Measurements from ENCODE around the gene ASIC1.

ASIC1 gene

GRCh38 chr12:50049254-50050118, 7.9 kb upstream of the ASIC1 start:
- H3F3A ChIP-seq (ENCODE audit: insufficient read depth): no peaks in the 10 kb centered on the region
- H3K9me3 ChIP-seq (ENCODE audit: insufficient read depth, low read length): no peaks in the 10 kb centered on the region
- H3K27me3 ChIP-seq (ENCODE audit: low read length): no peaks in the 10 kb centered on the region
- H3K79me2 ChIP-seq (ENCODE audit: insufficient read depth, low read length): no peaks in the 10 kb centered on the region
- H3K4me2 ChIP-seq (ENCODE audit: low read depth, low read length, poor library complexity, severe bottlenecking): no peak overlapping the region
- H3K36me3 ChIP-seq (ENCODE audit: low read length): no peaks in the 10 kb centered on the region
- no peaks in the 10 kb centered on the region for H3K9me2 ChIP-seq (replicated peaks; ENCODE audit: insufficient read depth, low read length)
- TF ChIP-seq EZH2phosphoT487 (conservative IDR thresholded peaks at IDR 0.05; ENCODE audit: low read length): no peak
- TF ChIP-seq, protein P1, sequence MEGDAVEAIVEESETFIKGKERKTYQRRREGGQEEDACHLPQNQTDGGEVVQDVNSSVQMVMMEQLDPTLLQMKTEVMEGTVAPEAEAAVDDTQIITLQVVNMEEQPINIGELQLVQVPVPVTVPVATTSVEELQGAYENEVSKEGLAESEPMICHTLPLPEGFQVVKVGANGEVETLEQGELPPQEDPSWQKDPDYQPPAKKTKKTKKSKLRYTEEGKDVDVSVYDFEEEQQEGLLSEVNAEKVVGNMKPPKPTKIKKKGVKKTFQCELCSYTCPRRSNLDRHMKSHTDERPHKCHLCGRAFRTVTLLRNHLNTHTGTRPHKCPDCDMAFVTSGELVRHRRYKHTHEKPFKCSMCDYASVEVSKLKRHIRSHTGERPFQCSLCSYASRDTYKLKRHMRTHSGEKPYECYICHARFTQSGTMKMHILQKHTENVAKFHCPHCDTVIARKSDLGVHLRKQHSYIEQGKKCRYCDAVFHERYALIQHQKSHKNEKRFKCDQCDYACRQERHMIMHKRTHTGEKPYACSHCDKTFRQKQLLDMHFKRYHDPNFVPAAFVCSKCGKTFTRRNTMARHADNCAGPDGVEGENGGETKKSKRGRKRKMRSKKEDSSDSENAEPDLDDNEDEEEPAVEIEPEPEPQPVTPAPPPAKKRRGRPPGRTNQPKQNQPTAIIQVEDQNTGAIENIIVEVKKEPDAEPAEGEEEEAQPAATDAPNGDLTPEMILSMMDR (IDR thresholded peaks at IDR 0.05; ENCODE audit: insufficient read depth, low read length, poor library complexity, severe bottlenecking): no peak
- H3K9ac ChIP-seq (ENCODE audit: low read length): no peak overlapping the region
- no peaks in the 10 kb centered on the region for H4K20me1 ChIP-seq (ENCODE audit: low read depth, low read length)
- H3K27ac ChIP-seq (ENCODE audit: low read depth, low read length): no peak overlapping the region
- no peak overlapping the region for H2AFZ ChIP-seq (ENCODE audit: low read depth, low read length, severe bottlenecking)
- H3K4me3 ChIP-seq (ENCODE audit: insufficient read depth, low read length, poor library complexity, severe bottlenecking): no peak overlapping the region

DNA sequence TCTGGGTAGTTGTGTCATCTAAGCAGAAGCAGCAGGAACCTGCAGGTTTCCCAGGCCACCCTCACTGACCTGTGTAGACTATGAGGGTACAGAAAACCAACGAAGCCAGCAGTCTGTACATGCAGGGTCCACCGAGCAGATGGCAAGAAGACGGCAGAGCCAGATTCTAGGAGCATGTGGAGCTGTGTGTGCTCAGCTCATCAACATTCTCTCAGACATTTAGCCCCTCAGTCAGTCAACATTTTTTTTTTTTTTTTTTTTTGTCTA, 7.3 kb upstream of the ASIC1 start:
- Histone ChIP-seq H3K79me2 (ENCODE audit: insufficient read depth, low read length) (no peaks in the 10 kb centered on the region), H4K20me1 (ENCODE audit: low read depth, low read length) (no peaks in the 10 kb centered on the region), H3K27ac (ENCODE audit: low read depth, low read length) (no peak overlapping the region), H3K9me3 (ENCODE audit: insufficient read depth, low read length) (no peaks in the 10 kb centered on the region), H3K9ac (ENCODE audit: low read length) (no peak overlapping the region), H3K9me2 (replicated peaks; ENCODE audit: insufficient read depth, low read length) (no peaks in the 10 kb centered on the region), H3K27me3 (ENCODE audit: low read length) (no peaks in the 10 kb centered on the region), H3K4me2 (ENCODE audit: low read depth, low read length, poor library complexity, severe bottlenecking) (no peak overlapping the region), H2AFZ (ENCODE audit: low read depth, low read length, severe bottlenecking) (no peak overlapping the region), H3K4me3 (ENCODE audit: insufficient read depth, low read length, poor library complexity, severe bottlenecking) (no peak overlapping the region), H3F3A (ENCODE audit: insufficient read depth) (no peaks in the 10 kb centered on the region), H3K36me3 (ENCODE audit: low read length) (no peaks in the 10 kb centered on the region)
- no peak for TF ChIP-seq EZH2phosphoT487 (conservative IDR thresholded peaks at IDR 0.05; ENCODE audit: low read length)
- TF ChIP-seq, protein P1 (IDR thresholded peaks at IDR 0.05; ENCODE audit: insufficient read depth, low read length, poor library complexity, severe bottlenecking): no peak

DNA sequence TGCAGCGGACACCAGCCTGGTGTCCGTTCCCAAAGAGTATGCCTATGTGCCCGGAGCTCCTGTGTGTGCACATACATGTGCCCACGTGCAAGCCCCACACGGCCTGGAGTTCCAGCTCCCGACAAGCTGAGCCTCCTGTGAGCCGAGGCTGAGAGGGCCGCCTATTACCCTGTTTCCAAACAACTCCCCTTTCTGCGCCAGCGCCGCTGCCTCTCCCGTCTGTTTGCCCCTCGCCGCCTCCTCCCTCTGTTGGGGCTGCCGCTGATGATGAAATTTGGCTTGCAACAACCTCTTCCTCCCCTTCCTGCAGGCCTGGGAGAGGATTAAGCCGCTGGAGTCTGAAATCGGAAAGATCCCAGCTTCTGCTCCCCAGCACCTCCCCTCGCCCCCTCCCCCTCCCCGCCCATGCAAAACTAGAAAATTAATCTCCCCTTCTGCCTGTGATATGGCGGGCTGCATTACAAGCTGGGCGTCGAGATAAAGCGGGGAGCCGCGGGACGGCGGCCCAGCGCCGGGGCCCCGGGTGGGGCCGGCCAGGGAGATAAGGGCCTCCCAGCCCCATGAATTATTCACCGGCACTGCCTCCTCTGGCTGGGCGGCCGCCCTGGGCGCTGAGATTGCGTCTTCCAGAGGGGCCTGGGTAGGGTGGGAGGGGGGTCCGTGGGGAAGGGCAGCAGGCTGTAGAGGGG, 6.8 kb upstream of the ASIC1 start:
- Histone ChIP-seq H3K79me2 (ENCODE audit: insufficient read depth, low read length) (no peaks in the 10 kb centered on the region), H3K27me3 (ENCODE audit: low read length) (no peaks in the 10 kb centered on the region), H3K4me2 (ENCODE audit: low read depth, low read length, poor library complexity, severe bottlenecking) (no peak overlapping the region), H3K27ac (ENCODE audit: low read depth, low read length) (no peak overlapping the region), H3K4me3 (ENCODE audit: insufficient read depth, low read length, poor library complexity, severe bottlenecking) (no peak overlapping the region), H3K9me3 (ENCODE audit: insufficient read depth, low read length) (no peaks in the 10 kb centered on the region), H3K9me2 (replicated peaks; ENCODE audit: insufficient read depth, low read length) (no peaks in the 10 kb centered on the region), H3F3A (ENCODE audit: insufficient read depth) (no peaks in the 10 kb centered on the region), H4K20me1 (ENCODE audit: low read depth, low read length) (no peaks in the 10 kb centered on the region), H2AFZ (ENCODE audit: low read depth, low read length, severe bottlenecking) (no peak overlapping the region), H3K9ac (ENCODE audit: low read length) (no peak overlapping the region), H3K36me3 (ENCODE audit: low read length) (no peaks in the 10 kb centered on the region)
- TF ChIP-seq, protein P1 (IDR thresholded peaks at IDR 0.05; ENCODE audit: insufficient read depth, low read length, poor library complexity, severe bottlenecking): no peak
- no peak for TF ChIP-seq EZH2phosphoT487 (conservative IDR thresholded peaks at IDR 0.05; ENCODE audit: low read length)

Data from SU-DHL-6 (cell line).